GM12875 (cell line): Measurements from ENCODE around the gene GALNT9.
A peak's percentile ranks its signal among the peaks of the same experiment; 100 is the strongest.
"Not testable (repeated sequence)": the region's sequence is repeated elsewhere in the genome, so short reads cannot be mapped to it uniquely, and the experiment has no call there.

Source experiments
- H3K4me3 ChIP-seq: one replicate; pipeline ENCODE4 v1.5.1; 2011; ENCODE audit warnings: low read depth, low read length, control low read depth
- TF ChIP-seq, protein P1 (sequence below): IDR thresholded peaks from 2 replicates; pipeline ENCODE4 v1.5.1; 2011; ENCODE audit warnings: low read depth, mild to moderate bottlenecking, control low read depth, inconsistent platforms, low read length, moderate library complexity, borderline replicate concordance; ENCODE audit not compliant: insufficient read depth

The GALNT9 gene

DNA sequence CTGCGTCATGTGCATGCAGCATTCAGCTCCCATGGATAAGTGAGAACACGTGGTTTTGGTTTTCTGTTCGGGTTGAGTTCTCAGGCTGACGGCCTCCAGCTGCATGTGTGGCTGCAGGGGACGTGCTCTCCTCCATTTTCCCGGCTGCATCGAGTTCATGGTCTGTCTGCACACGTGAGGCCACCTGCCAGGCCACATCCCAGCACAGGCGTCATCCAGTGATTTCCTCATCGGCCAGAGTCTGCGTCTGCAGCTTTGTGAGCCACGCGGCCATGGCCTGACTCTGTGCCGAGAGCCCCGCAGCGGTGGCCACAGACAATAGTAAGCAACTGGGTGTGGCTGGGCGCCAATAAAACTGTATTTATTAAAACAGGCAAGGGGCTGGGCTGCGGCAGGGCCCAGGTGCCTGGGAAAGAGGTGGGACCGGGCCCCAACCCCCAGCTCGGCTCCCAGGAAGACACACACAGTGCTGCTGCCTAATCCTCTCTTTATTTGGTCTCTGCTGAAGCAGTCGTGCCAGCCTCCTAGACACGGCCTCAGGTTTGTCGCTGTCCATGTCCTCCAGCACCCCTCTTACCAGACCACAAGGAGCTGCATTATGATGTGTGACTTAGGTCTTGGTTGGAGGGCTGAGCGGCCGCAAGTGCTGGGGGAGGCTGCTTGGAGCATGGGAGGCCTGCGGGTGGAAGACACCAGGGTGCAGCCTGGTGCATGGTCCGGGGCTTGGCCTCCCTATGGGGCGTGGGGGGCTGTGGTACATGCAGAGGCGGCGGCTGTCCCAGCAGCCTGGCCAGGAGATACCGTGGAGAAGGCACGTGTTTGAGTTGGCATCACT, 133.1 kb downstream of the GALNT9 start:
- no peak overlapping the region for H3K4me3 ChIP-seq
- TF ChIP-seq, protein P1, sequence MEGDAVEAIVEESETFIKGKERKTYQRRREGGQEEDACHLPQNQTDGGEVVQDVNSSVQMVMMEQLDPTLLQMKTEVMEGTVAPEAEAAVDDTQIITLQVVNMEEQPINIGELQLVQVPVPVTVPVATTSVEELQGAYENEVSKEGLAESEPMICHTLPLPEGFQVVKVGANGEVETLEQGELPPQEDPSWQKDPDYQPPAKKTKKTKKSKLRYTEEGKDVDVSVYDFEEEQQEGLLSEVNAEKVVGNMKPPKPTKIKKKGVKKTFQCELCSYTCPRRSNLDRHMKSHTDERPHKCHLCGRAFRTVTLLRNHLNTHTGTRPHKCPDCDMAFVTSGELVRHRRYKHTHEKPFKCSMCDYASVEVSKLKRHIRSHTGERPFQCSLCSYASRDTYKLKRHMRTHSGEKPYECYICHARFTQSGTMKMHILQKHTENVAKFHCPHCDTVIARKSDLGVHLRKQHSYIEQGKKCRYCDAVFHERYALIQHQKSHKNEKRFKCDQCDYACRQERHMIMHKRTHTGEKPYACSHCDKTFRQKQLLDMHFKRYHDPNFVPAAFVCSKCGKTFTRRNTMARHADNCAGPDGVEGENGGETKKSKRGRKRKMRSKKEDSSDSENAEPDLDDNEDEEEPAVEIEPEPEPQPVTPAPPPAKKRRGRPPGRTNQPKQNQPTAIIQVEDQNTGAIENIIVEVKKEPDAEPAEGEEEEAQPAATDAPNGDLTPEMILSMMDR: no peak

DNA sequence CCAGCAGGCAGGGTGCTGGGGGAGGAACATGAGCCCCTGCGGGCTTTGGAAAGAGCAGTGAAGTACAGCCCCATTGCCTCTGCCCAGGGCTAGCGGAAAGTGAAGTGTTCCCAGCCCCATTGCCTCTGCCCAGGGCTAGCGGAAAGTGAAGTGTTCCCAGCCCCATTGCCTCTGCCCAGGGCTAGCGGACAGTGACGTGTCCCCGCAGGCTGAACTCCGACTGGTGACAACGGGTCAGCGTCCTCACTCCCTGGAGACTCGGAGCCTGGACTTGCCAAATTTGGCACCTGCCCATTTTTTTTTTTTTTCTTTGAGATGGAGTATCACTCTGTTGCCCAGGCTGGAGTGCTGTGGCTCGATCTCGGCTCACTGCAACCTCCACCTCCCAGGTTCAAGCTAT, 134.1 kb downstream of the GALNT9 start:
- H3K4me3 ChIP-seq: not testable (repeated sequence)

DNA sequence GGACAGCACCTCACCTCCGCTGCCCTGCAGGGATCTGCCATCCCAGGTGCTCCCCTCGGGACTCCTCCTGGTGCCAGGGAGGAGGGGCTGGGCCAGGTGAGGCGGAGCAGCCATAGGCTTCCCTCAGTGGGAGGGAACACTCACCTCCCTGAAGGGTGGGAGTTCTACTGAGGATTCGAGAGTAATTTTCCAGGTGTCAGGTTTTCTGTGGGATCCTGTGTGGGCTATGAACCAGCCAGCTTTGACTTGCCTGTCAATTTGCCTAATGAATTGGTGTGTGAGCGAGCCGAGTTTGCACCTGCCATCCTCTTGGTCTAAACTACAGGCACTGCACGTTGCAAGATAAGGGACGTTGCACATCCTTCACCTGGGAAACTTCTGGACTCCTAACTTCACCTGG, 134.8 kb downstream of the GALNT9 start:
- H3K4me3 ChIP-seq: no peak overlapping the region
- TF ChIP-seq, protein P1: no peak

DNA sequence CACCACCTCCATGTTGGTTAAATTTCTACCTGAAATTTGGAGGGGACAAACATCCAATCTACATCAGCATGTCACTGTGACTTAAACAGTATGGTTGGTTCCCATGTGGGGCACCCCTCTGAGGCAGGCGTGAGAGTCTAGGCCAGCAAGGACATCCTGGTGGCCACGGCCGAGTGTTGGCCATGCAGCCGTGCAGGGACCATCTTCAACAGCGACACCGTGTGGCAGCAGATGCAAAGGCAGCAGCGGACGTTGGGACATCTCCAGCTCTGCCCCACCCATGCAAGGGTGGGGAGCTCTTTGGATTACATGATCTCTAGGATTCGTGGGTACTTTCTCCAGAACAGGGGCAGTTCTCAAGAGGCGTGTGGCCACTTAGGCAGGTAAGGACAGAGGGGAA, 135.3 kb downstream of the GALNT9 start:
- TF ChIP-seq, protein P1: no peak
- H3K4me3 ChIP-seq: no peak overlapping the region

DNA sequence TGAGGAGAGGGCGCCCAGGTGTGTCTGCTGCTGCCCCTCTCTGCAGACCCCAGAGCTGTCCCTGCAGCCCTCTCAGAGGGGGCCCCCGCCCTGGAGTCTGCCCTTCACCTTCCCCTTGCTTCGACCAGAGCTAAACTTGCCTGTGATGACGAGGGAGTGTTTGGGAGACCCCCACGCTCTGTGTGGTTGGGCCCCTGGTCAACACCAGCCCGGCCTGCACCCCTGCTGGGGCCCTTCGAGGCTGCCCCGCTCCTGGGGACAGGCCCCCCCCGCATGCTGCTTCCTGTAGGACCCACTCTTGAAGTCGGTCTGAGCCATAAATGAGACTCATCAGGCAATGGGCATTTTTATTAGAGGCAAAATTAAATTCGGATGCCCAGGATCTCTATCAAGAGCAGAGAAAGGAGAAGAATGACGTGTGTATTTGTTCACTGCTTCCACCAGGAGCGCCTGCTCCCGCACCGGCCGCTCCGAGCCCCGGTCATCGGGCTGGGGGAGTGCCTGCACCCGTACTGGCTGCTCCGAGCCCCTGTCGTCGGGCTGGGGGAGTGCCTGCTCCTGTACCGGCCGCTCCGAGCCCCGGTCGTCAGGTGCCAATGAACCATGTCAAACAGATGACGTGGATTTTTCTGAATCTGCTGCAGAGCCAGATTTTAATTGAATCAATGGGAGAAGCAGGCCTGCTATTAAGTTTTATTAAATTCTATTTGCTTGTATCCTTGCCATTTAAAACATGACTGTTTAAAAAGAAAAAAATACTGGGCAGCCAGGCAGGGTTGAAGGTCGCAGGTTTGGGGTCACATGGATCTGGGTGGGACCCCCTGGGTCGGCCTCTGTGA, 137.5 kb downstream of the GALNT9 start:
- H3K4me3 ChIP-seq: no peak overlapping the region
- TF ChIP-seq, protein P1: no peak

DNA sequence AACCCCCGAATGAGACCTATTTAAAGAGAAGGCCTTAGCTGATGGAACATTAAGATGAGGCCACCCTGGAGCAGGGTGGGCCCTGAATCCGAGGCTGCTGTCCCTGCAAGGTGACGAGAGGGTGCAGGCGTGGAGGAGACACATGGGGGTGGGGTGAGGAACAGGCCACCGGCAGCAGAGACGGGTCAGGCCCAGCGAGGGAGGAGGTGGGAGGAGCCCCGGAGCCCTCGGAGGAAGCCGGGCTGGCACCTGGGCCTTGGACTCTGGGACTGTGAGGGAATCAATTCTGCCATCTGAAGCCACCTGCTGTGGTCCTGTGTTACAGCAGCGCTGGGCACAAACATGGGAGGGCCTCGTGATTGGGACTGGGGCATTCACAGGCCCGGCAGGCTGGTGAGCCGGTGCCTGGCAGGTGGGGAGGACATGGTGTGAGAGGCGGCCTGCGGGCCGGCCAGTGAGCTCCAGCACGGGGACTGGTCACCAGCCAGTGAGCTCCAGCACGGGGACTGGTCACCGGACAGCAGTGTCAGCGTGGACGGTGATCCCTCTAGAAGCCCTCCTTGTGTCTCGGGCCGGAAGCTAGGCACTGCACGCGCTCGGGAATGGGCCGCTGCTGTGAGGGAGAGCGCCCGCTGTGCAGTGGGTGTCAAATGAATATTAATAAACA, 138.4 kb downstream of the GALNT9 start:
- no peak overlapping the region for H3K4me3 ChIP-seq
- TF ChIP-seq, protein P1: no peak

DNA sequence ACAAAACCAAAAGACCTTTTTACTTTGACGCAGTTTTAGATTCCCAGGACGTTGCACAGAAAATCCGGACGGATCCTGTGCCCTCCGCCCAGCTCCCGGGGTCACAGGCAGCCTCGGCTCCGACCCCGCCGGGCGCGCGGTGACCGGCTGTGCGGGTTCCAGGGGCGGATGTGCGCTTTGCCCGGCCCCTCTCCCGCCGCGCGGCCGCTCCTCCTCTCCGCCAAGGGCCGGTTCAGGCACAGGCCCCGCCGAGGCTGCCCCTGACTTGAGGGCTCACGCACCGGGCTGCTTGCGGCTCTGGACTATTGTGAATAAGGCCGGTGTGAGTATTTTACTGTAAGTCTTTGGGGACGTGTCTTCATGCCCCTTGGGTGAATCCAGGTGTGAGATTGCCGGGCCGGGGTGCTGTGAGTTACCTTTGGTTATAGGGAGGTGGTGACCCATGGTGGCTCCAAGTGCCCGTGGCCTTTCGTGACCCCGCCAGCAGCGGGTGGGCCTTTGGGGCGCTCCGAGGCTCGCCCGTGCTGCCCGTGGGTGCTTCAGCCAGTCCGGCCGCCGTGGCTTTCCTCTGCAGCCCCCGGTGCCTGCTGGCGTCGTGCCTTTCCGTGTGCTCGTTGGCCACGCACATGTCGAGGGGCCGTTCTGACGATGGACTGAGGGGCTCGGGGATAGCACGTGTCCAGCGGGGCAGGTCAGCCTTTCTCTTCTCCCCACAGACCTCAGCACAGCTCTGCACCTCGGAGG, 139.2 kb downstream of the GALNT9 start:
- TF ChIP-seq, protein P1: no peak
- peak overlapping the region; percentile 45 for H3K4me3 ChIP-seq
